Stimulated activated CD8-positive, alpha-beta memory T cell treated with anti-CD3 and anti-CD28 coated beads, Interleukin-15, amount 100 ng/mL, for 24 hours (primary cell): ENCODE data around the gene GPR42.
A peak's percentile ranks its signal among the peaks of the same experiment; 100 is the strongest.
"Not testable (repeated sequence)": the region's sequence is repeated elsewhere in the genome, so short reads cannot be mapped to it uniquely, and the experiment has no call there.

ENCODE experiments used
- DNase-seq: peaks from one replicate; pipeline ENCODE4 v3.0.0-alpha.2; 2020; ENCODE audit warnings: low read depth

GPR42 gene

DNA sequence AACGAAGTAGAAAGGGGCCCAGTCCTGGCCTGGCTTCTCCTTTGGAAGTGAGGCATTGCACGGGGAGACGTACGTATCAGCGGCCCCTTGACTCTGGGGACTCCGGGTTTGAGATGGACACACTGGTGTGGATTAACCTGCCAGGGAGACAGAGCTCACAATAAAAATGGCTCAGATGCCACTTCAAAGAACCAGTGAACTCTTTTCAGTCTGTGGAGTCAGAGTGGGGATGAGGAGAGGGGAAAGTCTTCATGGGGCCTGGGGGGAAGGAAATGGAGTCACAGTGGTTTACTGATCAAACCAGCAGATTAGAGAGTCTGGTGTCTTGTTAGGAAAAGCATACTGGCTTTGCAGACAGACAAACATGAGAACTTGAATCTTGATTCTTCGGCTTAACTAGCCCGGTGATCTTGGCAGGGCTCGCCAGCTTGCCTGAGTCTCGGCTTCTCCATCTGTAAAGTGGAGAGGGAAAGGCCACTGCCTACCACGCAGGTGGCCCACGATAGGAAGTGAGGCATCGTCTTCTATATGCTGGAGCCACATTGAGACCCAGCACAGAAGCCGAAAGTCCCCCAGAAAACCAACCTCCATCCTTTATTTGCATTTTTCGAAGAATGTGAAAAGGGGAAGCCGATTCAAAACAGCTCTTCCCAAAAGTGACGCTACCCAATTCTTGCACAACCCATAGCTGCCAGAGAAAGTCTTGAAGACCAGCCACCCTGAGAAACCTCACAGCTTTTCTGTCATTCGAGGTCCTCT is 23.5 kb upstream of the GPR42 start, which contains the start of gene FFAR1:
Gene FFAR1, plus strand, starts transcription at position 732 of the 759 bp plus-strand sequence. CDS start 3,650 bp downstream, outside the sequence.
- no peak for DNase-seq

GRCh38 chr19:35347930-35348298 is 23.0 kb upstream of the GPR42 start:
- DNase-seq = no peak

- DNase-seq = no peak
These were observed 21.8 kb upstream of the GPR42 start for GRCh38 chr19:35348911-35349611.

- DNase-seq = no peak
These were observed 21.0 kb upstream of the GPR42 start for GRCh38 chr19:35349614-35350521.

DNA sequence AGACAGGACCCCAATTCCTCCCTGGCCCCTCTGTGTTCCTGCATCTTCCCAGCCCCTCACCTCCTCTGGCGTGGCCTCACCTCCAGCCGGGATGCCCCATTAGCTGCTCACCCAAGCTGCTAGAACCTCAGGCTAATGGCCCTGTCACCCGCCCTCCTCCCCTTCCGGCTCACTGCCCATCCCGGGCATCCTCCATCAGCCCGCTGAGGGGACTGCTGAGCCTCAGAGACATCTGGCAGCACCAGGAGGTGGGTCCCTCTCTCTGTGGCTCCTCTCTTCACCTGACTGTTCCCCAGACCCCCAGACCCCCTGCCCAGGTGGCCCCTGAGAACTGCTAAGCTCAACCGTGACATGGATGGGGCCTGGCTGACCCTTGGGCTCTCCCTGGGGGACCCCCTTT is 20.3 kb upstream of the GPR42 start:
- DNase-seq = no peak

DNA sequence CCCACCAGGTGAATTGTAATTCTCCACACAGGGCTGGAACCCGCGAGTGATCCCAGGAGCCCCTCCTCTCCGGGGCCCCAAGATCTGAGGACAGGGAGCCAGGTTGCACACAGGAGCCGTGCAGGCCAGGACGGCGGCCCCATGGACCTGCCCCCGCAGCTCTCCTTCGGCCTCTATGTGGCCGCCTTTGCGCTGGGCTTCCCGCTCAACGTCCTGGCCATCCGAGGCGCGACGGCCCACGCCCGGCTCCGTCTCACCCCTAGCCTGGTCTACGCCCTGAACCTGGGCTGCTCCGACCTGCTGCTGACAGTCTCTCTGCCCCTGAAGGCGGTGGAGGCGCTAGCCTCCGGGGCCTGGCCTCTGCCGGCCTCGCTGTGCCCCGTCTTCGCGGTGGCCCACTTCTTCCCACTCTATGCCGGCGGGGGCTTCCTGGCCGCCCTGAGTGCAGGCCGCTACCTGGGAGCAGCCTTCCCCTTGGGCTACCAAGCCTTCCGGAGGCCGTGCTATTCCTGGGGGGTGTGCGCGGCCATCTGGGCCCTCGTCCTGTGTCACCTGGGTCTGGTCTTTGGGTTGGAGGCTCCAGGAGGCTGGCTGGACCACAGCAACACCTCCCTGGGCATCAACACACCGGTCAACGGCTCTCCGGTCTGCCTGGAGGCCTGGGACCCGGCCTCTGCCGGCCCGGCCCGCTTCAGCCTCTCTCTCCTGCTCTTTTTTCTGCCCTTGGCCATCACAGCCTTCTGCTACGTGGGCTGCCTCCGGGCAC is 19.3 kb upstream of the GPR42 start:
- DNase-seq = no peak

- DNase-seq = no peak
These were observed 18.8 kb upstream of the GPR42 start for GRCh38 chr19:35352177-35352447.

DNA sequence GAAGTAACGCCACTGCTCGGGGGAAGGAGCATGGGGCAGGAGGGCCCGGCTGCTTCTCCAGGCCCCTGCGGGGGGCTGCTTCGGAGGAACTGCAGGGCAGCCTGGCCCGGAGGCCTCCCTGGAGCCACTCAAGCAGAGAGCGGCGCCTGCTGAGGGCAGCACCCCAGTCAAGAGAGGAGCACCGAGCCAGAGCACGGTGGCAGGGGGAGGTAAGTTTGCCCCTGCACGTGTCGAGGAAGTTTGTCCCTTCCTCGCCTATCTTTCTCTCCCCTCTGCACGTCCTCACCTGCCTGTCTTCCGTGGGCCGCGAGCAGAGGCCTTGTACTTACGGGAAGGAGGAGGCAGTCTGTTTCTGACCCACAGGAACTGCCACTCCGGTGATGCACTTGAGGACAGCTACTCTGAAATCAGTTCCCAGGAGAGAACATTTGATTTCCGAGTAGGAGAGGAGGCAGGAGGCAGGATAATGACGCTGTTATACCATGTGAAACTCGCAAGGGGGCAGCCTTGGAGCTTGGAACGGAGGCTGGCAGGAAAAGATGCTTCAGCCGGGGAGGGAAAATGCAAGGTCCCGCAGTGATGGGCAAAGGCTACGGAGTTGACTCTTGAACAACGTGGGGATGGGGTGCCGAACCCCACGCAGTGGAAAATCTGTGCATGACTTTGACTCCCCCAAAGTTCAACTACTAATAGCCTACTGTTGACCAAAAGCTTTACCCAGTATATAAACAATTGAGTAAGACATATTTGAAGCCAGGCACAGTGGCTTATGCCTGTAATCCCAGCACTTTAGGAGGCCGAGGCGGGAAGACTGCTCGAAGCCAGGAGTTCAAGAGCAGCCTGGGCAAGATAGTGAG is 18.2 kb upstream of the GPR42 start:
- DNase-seq = peak; percentile 37

- DNase-seq = no peak
These were observed 17.2 kb upstream of the GPR42 start for GRCh38 chr19:35353635-35354034.

GRCh38 chr19:35354898-35355297 is 16.0 kb upstream of the GPR42 start:
- DNase-seq = no peak

DNA sequence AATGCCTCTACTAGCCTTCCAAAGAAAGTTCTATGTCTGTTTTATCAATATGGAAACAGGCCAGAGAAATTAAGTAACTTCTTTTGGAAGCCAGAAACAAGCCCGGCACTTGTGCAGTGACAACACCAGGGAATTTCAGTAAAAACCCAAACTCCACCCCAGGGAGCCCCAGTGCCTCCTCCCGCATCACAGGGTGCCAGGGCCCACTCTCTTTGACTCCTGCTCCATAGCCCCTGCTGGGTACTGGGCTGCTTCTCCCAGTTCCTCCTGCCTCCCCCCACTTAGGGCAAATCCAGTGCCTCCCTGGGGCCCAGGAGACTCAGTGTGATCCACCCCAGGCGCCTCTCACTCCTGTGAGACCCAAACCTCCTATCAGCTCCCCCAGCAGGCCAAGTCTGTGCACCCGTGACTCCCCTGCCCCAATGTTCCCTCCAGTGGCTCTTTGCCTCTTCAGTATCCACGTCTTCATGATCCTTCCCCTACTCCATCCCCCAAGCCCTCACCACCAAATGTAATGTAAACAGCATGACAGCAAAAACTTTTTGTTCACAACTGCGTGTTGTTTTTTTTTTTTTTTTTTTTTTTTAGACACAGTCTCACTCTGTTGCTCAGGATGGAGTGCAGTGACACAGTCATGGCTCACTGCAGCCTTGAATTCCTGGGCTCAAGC is 14.9 kb upstream of the GPR42 start:
- no peak for DNase-seq

- DNase-seq = no peak
These were observed 12.8 kb upstream of the GPR42 start, which contains the start of gene FFAR3 for GRCh38 chr19:35357867-35358573. Gene FFAR3, plus strand, starts transcription at chr19:35358460. Its CDS starts 431 bp downstream, at chr19:35358891.

DNA sequence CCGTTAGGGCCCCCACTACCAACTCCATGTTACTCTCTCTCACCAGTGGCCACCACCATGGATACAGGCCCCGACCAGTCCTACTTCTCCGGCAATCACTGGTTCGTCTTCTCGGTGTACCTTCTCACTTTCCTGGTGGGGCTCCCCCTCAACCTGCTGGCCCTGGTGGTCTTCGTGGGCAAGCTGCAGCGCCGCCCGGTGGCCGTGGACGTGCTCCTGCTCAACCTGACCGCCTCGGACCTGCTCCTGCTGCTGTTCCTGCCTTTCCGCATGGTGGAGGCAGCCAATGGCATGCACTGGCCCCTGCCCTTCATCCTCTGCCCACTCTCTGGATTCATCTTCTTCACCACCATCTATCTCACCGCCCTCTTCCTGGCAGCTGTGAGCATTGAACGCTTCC is 12.0 kb upstream of the GPR42 start:
- DNase-seq = not testable (repeated sequence)

- DNase-seq = not testable (repeated sequence)
These were observed 11.5 kb upstream of the GPR42 start for GRCh38 chr19:35359395-35359794.

- not testable (repeated sequence) for DNase-seq
These were observed 10.8 kb upstream of the GPR42 start for GRCh38 chr19:35360081-35360480.

- DNase-seq = no peak
These were observed 9.9 kb upstream of the GPR42 start for GRCh38 chr19:35360880-35361420.

GRCh38 chr19:35362261-35363000 is 8.4 kb upstream of the GPR42 start:
- no peak for DNase-seq

- no peak for DNase-seq
These were observed 7.8 kb upstream of the GPR42 start for GRCh38 chr19:35363001-35363590.
